Measurements from ENCODE around the gene VSIG2.
A peak's percentile ranks its signal among the peaks of the same experiment; 100 is the strongest.

VSIG2 gene

DNA sequence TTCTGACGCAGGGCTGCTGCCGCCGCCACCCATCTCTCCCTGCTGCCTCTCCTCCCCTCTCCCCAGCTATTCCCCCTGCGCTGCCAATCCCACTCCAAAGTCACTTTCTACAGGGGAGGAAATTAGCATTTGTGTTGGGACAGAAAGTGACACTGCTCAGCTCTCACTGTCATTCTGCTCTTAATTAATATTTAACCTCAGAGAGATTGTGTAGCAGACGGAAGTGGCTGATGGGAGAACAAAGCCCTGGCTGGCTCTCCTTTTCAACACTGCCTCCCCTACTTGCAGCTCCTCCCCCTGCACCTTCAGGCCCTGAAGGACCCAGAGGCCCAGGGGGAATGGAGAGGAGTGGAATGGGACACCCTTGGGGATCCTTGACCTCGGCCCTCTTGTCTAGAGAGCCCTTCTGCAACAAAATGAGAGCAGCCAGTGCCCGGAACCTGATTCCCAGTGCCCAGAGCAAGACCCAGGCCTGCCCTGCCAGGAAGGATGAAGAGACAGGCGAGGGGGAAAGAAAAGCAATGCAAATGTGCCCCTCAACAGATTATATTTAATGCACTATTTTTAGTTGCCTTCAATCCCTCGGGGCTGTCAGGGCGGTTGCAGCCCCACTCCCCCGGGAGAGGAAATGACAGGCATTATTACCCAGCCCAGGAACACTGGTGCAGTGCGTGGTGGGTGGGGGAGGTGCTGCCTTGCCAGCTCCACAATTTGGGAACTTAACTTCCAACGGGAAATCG is 26.9 kb downstream of the VSIG2 start:
- in situ Hi-C loops (cut with HindIII; ENCODE audit: low sequenced_read_pairs) = no loop called here
- no peak for DNase-seq (ENCODE audit: low read depth, low spot score)
- H3K4me3 ChIP-seq (ENCODE audit: low read depth, low read length) = no peak overlapping the region
- TF ChIP-seq, protein P1, sequence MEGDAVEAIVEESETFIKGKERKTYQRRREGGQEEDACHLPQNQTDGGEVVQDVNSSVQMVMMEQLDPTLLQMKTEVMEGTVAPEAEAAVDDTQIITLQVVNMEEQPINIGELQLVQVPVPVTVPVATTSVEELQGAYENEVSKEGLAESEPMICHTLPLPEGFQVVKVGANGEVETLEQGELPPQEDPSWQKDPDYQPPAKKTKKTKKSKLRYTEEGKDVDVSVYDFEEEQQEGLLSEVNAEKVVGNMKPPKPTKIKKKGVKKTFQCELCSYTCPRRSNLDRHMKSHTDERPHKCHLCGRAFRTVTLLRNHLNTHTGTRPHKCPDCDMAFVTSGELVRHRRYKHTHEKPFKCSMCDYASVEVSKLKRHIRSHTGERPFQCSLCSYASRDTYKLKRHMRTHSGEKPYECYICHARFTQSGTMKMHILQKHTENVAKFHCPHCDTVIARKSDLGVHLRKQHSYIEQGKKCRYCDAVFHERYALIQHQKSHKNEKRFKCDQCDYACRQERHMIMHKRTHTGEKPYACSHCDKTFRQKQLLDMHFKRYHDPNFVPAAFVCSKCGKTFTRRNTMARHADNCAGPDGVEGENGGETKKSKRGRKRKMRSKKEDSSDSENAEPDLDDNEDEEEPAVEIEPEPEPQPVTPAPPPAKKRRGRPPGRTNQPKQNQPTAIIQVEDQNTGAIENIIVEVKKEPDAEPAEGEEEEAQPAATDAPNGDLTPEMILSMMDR (IDR thresholded peaks at IDR 0.05; ENCODE audit: low read depth, low read length) = no peak

DNA sequence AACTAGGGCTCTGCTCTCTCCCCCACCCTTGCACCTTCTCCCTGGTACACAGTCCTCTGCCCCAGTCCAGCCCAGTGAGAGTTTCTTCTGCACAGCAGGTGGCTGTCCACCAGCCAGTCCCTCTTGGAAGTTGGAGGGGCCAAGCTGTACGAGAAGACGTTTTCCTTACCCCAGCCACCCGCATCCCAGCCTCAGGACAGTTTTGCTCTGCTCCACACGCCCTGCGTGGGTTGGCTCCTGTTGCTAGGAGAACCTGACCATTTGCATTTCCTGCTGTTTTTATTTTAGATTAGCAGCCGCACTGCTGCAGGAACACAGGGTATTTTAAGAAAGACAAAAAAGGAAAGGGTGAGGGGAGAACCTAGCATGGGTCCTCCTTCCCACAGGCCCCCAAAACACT is 29.9 kb downstream of the VSIG2 start:
- DNase-seq (ENCODE audit: low read depth, low spot score) = no peak
- in situ Hi-C loops (cut with HindIII; ENCODE audit: low sequenced_read_pairs) = no loop called here

DNA sequence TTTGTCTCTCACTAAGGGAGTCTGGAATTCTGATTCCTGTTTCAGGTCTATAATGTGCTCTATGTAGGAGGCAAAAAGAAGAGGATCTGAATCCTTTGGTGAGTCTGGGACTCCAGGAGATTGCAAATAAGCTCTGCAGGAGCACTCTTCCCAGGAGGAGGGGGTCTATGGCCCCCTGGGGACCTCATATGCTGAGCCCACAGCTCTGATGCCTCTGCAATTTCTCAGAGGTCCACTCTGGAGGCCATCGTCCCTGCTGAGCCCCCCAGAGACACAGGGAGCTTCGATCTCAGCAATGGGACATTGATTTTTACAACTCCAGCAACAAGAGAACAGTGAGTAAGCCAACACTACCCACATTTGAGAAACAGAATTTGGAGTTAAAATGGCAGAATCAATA is 32.5 kb downstream of the VSIG2 start:
- no peak for DNase-seq (ENCODE audit: low read depth, low spot score)
- in situ Hi-C loops (cut with HindIII; ENCODE audit: low sequenced_read_pairs) = no loop called here
- no peak overlapping the region for H3K4me3 ChIP-seq (ENCODE audit: low read depth, low read length)
- TF ChIP-seq, protein P1 (IDR thresholded peaks at IDR 0.05; ENCODE audit: low read depth, low read length) = no peak

More for the DNA sequence above, 29.9 kb downstream of the VSIG2 start:
- no peak overlapping the region for H3K4me3 ChIP-seq (ENCODE audit: low read depth, low read length)
- TF ChIP-seq, protein P1 (IDR thresholded peaks at IDR 0.05; ENCODE audit: low read depth, low read length) = no peak

DNA sequence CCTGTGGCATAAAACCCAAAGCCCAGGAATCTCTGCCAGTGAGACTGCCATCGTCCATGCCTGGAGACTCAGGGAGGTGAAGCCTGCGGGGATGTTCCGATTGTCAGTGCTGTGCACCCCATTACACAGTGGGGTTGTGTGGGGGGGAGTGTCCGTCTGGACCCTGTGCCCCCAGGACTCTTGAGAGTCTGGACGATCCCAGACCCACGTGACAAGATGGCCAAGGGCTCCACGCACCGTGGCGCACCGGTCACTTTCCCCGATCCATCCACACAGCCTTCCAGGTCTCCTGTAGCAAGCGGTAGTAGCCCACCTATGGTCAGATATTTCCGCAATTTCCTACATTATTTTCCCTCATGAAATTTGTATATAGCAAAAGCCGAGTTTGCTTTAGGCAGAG is 33.3 kb downstream of the VSIG2 start:
- H3K4me3 ChIP-seq (ENCODE audit: low read depth, low read length) = no peak overlapping the region
- DNase-seq (ENCODE audit: low read depth, low spot score) = no peak
- TF ChIP-seq, protein P1 (IDR thresholded peaks at IDR 0.05; ENCODE audit: low read depth, low read length) = no peak
- in situ Hi-C loops (cut with HindIII; ENCODE audit: low sequenced_read_pairs) = no loop called here

DNA sequence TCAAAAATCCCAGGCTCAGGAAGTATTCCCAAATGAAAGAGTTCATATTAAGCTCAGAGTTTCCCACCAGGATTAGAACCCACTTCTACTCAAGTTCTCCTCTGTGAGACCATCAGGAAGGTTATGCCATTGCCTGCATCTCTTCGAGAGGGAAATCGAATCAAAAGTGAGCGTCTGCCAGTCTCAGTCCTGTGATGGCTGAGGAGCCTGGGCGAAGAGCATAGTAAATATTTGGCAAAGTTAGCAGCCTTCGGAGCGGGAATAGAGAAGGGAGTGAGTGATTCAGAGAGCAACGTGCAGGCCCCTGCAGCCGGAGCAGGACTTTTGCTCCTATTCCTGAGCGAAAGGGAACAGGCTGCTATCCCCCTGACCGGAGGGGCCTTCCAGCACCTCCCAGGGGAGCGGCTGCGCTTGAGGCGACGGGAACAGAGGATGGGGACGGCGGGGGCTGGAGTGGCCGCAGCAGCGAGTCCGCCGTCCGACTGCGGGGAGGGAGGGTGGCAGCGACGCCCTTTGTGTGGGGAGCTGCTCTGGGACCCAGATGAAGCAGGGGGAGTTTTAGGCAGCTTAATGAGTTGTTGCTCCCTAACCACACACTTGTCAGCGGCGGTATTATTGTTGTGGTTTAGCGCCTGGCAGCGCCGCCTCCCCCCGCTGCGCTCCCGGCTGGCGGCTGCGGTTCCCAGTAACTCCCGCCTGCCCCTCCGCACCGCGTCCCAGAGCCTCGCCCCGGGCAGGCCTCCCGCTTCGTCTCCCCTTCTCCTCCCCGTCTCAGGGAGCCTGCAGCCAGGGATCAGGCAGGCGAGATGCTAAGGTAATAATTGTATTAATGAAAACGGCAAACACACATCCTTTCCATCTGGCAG is 34.0 kb downstream of the VSIG2 start:
- DNase-seq (ENCODE audit: low read depth, low spot score) = peak; percentile 52
- in situ Hi-C loops (cut with HindIII; ENCODE audit: low sequenced_read_pairs) = no loop called here
- peak overlapping the region; percentile 35 for H3K4me3 ChIP-seq (ENCODE audit: low read depth, low read length)
- TF ChIP-seq, protein P1 (IDR thresholded peaks at IDR 0.05; ENCODE audit: low read depth, low read length) = no peak

DNA sequence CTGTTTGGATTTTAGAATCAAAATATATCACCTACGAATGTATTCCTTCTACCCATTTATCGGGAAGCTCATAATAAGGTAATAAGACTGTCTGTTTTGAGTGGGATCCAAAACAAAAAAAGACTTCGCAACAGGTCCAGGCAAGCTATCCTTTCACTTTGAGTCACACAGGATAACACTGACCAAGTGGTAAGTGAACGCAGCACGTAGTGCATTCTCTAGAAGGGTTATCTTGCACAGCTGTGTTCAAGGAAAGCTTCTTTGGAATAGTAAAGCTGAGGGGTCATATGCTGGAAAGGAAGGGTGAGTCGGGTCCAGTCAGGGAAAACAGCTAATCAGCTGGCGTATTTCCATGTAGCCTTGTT is 34.7 kb downstream of the VSIG2 start:
- no peak overlapping the region for H3K4me3 ChIP-seq (ENCODE audit: low read depth, low read length)
- TF ChIP-seq, protein P1 (IDR thresholded peaks at IDR 0.05; ENCODE audit: low read depth, low read length) = no peak
- in situ Hi-C loops (cut with HindIII; ENCODE audit: low sequenced_read_pairs) = no loop called here
- no peak for DNase-seq (ENCODE audit: low read depth, low spot score)

All from astrocyte of the spinal cord (primary cell).